ENCODE measurements around the gene UBAC1.

GRCh38 chr9:135985889-135986288 is 24.7 kb upstream of the UBAC1 start:
- TF ChIP-seq CTCF (IDR thresholded peaks at IDR 0.05) (no peak), POLR2A (IDR thresholded peaks at IDR 0.05) (no peak)
